OCI-LY7 (cell line): ENCODE measurements around the gene PLPP4.

Experiments
- CTCF ChIP-seq: fragments of 200-600 bp; sonication (generic); conservative IDR thresholded peaks from 2 replicates; pipeline ENCODE4 v1.5.1; 2014; ENCODE audit warnings: mild to moderate bottlenecking, antibody characterized with exemption, low read length, moderate library complexity, mixed read lengths
- EZH2phosphoT487 ChIP-seq: fragments of 200-600 bp; sonication (generic); IDR thresholded peaks from 2 replicates; pipeline ENCODE4 v1.6.1; 2018; ENCODE audit warnings: low read depth, borderline replicate concordance, mild to moderate bottlenecking, mixed run types, antibody characterized with exemption, low read length, moderate library complexity, mixed read lengths

GRCh38 chr10:120578890-120579289 lies 121.9 kb downstream of the PLPP4 start:
- TF ChIP-seq CTCF, result no peak
- no peak for TF ChIP-seq EZH2phosphoT487
